ENCODE measurements around the gene RIC1. TPM values are rescaled to one million over a fixed set of nuclear protein-coding genes. Genes with fewer than 3 reads are reported as not detected.

RIC1 gene
- total and polyA plus RNA-seq, 2 of the 4 experiments (the other 2 are of a cell fraction) = 28.8 to 76.9 TPM

GRCh38 chr9:5667391-5667790, 38.5 kb downstream of the RIC1 start:
- no peak overlapping the region for H3K4me3 ChIP-seq (ENCODE audit: insufficient read depth, low read depth, low read length)
- peaks cover 3% of the 10 kb centered on the region for H3K9me3 ChIP-seq (ENCODE audit: control insufficient read depth, insufficient read depth, low read length)
- H3K4ac ChIP-seq (ENCODE audit: low read depth, low read length) = no peak overlapping the region
- no peak overlapping the region for H2AK5ac ChIP-seq (ENCODE audit: low read depth, low read length)
- H2BK15ac ChIP-seq (ENCODE audit: low read depth, low read length) = no peak overlapping the region
- POLR2A ChIA-PET (ENCODE audit: unreplicated experiment) = no interaction called here
- CTCF ChIA-PET = interaction anchor here (1.5 kb wide), 1 partner anchor 47 kb away, joined by 3 read pairs; no protein-coding TSS in a partner anchor
- no peak overlapping the region for H3K9ac ChIP-seq (ENCODE audit: low read depth, low read length)
- no peak overlapping the region for H3K4me2 ChIP-seq (ENCODE audit: low read depth, low read length)
- intact Hi-C loops (cut with micrococcal nuclease) (no loop called here), dilution Hi-C loops (cut with HindIII; ENCODE audit: low sequenced_read_pairs, unreplicated experiment) (no loop called here), in situ Hi-C loops (cut with MboI; ENCODE audit: low sequenced_read_pairs) (loop anchor here (10.0 kb wide), 1 partner anchor 63 kb away; no protein-coding TSS in a partner anchor)
- H4K8ac ChIP-seq (ENCODE audit: low read depth in 2 of 2, low read length in 2 of 2) = no peak overlapping the region
- DNase-seq (no peak), ATAC-seq (ENCODE audit: low read depth) (no peak)
- H3K56ac ChIP-seq (ENCODE audit: extremely low read depth, insufficient read depth, low read length) = no peak overlapping the region
- no peak overlapping the region for H2BK5ac ChIP-seq (ENCODE audit: low read depth, low read length, poor library complexity, severe bottlenecking)
- H4K91ac ChIP-seq (ENCODE audit: insufficient read depth, low read depth, low read length) = no peak overlapping the region
- no CpG with 5 or more reads among the region's 6 CpGs for WGBS, 2 experiments (ENCODE audit: extremely low coverage in 2 of 2, insufficient read length in 1 of 2)
- no peak overlapping the region for H4K5ac ChIP-seq (ENCODE audit: low read depth, low read length)
- H3K23ac ChIP-seq (ENCODE audit: low read depth, low read length) = no peak overlapping the region
- no peak overlapping the region for H3K18ac ChIP-seq (ENCODE audit: low read depth, low read length)
- H2BK20ac ChIP-seq (ENCODE audit: low read depth, low read length) = no peak overlapping the region
- H4K20me1 ChIP-seq (ENCODE audit: insufficient read depth, low read length) = peaks cover 83% of the 10 kb centered on the region
- H3K27me3 ChIP-seq (ENCODE audit: control insufficient read depth, insufficient read depth, low read length) = no peaks in the 10 kb centered on the region
- H3K9me1 ChIP-seq (ENCODE audit: insufficient read depth, low read length) = peaks cover 7% of the 10 kb centered on the region; the same call in 1 of the 2 replicates
- H3K4me1 ChIP-seq (ENCODE audit: control insufficient read depth, insufficient read depth, low read length) = no peaks in the 10 kb centered on the region
- BruUV-seq (replicated peaks) = no TSS peak
- H2AK9ac ChIP-seq (replicated peaks; ENCODE audit: low read depth, low read length, poor library complexity) = no peak overlapping the region
- peaks cover 15% of the 10 kb centered on the region for H3K36me3 ChIP-seq (ENCODE audit: control insufficient read depth, insufficient read depth, low read length)
- H2AFZ ChIP-seq (replicated peaks; ENCODE audit: low read length, poor library complexity) = no peak overlapping the region
- H3K79me1 ChIP-seq (ENCODE audit: low read depth in 1 of 2, low read length in 2 of 2) = peaks cover 20 to 70% of the 10 kb centered on the region in 2 experiments
- no peak overlapping the region for H3K27ac ChIP-seq (ENCODE audit: insufficient read depth, low read length)
- H2BK120ac ChIP-seq (ENCODE audit: low read depth, low read length) = no peak overlapping the region
- TF ChIP-seq BHLHE40 (IDR thresholded peaks at IDR 0.05; ENCODE audit: low read depth, low read length) (no peak), CEBPB (IDR thresholded peaks at IDR 0.05; ENCODE audit: low read depth, low read length) (no peak), USF2 (IDR thresholded peaks at IDR 0.05; ENCODE audit: low read depth, low read length) (no peak), RAD21 (IDR thresholded peaks at IDR 0.05; ENCODE audit: low read length) (no peak), ELK1 (IDR thresholded peaks at IDR 0.05; ENCODE audit: borderline replicate concordance, low read depth, low read length) (no peak), FOS (IDR thresholded peaks at IDR 0.05; ENCODE audit: low read depth, low read length) (no peak), MXI1 (IDR thresholded peaks at IDR 0.05; ENCODE audit: borderline replicate concordance, low read depth, low read length) (no peak), MAZ (IDR thresholded peaks at IDR 0.05; ENCODE audit: borderline replicate concordance, low read depth, low read length) (no peak), MAFK (IDR thresholded peaks at IDR 0.05; ENCODE audit: low read depth, low read length) (no peak), RCOR1 (IDR thresholded peaks at IDR 0.05; ENCODE audit: insufficient replicate concordance, low read length) (no peak)
- no peak overlapping the region for H3K14ac ChIP-seq (replicated peaks; ENCODE audit: low read depth, low read length)
